AG08395 (cell line): Measurements from ENCODE around the gene RNF213.
A peak's percentile ranks its signal among the peaks of the same experiment; 100 is the strongest.
"Not testable (repeated sequence)": the region's sequence is repeated elsewhere in the genome, so short reads cannot be mapped to it uniquely, and the experiment has no call there.

ENCODE experiments used
- DNase-seq: peaks from one replicate; pipeline ENCODE4 v3.0.0; 2012; ENCODE audit warnings: mixed read lengths, low spot score

Gene RNF213

DNA sequence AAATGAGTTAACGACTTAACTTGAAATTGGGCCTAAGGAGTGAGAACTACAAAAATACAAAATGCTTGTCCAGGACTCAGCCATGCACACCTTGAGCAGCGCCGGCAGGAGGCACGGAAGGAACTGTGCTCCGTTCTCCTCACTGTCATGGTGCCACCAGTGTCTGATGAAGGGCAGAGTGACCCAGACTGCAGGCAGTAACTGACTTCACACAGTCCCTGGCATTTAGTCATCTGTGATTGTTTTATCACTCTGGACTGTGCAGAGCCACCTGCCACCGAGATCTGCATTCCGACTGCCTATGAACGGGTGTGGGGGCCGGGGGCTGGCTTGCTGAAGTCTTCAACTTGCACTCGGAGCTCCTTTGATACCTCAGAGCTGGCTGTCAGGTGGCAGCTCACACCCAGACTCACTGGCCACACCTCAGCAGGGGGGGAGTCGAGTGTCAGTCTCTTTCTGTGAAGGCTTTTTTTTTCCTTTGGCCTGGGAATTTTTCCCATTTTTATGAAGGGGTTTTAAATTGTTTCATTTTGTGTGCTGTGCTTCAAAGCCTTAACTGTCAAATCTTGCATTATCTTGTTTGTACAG, 134.1 kb downstream of the RNF213 start:
- no peak for DNase-seq

DNA sequence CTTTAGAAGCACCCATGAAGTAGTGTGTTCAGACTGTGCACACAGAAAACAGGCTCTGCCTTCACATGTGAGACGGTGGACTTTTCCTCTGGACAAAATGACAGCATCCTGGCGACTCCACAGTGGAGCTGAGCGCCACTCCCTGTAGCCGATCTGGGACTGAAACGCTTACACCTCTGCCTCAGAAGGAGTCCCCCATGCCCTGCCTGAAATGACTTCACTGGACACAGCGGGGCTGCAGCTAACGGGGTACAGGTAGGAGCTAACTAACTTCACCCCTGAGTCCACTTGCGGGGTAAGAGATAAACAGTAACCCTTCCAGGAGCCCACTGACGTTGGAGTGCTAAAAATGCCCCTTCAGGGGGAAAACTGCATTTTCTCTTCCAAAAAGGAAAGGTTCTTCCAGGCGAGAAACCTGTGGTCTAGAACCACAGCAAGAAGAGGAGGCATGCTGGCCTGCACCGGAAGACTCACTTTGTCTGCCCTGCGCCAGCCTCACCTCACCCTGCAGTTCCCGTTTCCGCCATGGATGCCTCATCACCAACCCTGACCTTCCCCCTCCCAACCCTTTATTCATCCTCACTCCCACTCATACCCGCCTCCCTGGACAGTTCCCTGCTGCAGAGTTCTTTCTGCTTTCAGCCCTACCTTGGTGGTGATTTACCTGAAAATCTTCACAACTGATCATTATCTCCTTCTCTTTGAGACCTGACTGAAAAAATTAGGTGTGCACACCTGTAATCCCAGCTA, 134.9 kb downstream of the RNF213 start:
- no peak for DNase-seq

DNA sequence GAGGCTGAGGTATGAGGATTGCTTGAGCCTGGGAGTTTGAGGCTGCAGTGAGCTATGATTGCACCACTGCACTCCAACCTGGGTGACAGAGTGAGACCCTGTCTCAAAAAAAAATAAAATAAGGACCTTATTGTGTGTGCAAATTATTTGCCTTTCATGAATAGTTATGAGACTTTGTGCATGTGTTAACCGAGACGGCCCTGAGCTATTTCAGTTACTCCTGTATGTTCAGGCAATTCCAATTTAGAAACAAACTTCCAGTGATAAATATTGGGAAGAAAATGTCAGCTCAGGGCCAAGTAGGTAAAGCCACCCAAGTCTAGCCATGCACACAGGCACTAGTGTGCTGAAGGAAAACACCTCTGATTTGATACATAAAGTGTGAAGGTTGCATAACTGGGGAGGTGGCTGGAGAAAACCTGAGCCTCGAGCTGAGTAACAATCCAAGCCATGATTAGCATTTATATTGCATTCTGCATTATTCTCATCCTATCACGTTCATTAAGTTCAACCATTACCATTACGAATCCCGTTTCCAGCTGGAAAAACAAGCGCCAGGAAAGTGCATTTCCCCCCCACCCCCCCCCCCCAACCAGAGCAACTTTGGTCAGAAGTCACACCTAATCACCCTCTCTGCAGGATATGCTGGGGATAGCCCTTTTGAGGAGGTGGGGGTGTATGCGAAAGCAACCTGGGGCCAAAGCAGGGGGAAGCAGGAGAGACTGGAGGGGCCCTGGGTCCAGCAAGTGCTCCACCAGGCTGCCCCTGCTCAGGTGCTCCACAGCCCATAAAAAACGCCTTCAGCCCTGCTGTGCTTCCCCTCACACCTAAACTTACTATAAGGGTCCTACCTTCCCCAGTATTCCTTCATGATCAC, 135.7 kb downstream of the RNF213 start:
- DNase-seq = no peak

DNA sequence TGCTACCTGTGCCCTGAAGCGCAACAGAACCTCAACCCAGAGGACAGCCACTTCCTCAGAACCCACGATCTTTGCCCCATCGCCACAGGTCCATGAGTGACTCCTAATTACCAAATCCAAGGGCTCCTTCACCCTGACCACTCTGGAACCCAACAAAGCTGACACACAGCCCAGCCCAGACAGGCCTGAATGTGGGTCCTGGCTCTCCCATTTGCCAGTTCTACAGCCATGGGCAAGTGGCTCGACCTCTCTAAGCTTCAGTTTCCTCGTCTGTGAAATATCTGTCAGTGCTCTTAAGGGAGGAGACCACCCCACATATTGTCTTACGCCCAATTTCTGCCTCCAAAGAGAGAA, 136.4 kb downstream of the RNF213 start:
- DNase-seq = no peak

DNA sequence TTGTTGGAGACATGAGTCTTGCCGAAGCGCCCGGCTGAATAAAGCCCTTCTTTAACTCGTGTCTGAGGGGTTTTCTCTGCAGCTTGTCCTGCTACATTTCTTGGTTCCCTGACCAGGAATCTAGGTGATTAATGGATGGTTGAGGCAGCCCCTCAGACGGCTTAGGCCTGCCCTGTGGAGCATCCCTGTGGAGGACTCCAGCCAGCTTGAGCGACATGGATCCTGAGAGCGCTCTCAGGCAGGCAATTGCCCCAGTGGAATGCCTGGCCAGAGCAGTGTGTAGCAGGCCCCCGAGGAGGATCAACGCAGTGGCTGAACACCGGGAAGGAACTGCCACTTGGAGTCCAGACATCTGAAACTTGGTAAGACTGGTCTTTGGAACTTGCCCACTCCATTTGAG, 137.0 kb downstream of the RNF213 start:
- no peak for DNase-seq

DNA sequence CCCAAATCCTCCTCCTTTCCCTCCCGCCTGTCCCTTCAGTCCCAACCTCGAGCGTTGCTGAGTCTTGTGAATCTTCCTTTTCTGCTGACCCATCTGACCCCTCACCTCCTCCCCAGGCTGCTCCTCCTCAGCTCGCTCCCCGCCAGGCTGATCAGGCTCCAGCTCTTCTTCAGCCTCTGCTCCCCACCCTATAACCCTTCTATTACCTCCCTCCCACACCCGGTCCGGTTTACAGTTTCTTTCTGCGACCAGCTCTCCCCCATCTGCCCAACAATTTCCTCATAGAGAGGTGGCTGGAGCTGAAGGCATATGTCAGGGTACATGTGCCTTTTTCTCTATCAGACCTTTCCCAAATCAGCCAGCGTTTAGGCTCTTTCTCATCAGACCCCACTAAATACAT, 140.4 kb downstream of the RNF213 start:
- not testable (repeated sequence) for DNase-seq

DNA sequence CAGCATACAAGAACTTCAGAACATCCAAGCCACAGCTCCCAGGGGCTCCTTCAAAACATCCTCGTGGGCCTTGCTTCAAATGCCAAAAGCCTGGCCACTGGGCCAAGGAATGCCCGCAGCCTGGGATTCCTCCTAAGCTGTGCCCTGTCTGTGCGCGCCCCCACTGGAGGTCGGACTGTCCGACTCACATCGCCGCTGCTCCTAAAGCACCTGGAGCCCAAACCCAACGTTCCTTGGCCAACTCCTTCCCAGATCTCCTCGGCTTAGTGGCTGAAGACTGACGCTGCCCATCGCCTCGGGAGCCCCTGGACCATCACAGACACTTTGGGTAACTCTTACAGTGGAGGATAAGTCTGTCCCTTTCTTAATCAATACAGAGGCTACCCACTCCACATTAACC, 141.4 kb downstream of the RNF213 start:
- not testable (repeated sequence) for DNase-seq

DNA sequence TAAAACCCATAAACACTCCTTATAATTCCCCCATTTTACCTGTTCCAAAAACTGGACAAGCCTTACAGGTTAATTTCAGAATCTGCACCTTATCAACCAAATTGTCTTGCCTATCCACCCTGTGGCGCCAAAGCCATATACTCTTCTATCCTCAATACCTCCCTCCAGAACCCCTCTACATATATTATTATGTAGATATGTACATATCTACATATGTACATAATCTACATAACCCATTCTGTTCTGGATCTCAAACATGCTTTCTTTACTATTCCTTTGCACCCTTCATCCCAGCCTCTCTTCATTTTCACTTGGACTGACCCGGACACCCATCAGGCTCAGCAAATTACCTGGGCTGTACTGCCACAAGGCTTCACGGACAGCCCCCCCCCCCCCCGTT, 142.3 kb downstream of the RNF213 start:
- DNase-seq = no peak

DNA sequence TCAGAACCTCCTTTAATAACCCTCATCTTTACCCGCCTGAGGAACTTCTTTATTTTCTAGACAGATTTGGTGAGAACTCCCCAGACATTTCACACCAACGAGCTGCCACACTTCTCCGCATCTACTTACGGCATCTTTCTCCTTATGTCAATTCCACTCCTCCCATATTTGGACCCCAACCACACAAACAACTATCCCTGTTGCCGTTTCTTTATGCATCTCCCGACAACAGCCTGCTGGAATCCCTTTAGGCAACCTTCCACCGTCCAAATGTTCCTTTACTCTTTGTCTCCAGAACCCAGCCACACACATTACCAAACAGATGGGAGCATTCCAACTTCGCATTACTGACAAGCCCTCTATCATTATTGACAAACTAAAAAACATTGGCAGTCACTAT, 145.5 kb downstream of the RNF213 start:
- DNase-seq = no peak

DNA sequence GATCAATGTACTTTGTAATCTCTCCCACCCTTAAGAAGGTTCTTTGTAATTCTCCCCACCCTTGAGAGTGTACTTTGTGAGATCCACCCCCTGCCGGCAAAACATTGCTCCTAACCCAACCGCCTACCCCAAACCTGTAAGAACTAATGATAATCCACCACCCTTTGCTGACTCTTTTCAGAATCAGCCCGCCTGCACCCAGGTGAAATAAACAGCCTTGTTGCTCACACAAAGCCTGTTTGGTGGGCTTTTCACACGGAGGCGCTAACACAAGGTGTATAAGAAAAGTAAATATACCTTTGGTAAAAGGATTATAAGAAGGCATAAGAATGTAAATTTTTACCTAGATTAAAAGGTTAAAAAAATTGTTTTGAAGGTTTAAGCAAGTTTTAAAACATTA, 147.3 kb downstream of the RNF213 start:
- DNase-seq = not testable (repeated sequence)

DNA sequence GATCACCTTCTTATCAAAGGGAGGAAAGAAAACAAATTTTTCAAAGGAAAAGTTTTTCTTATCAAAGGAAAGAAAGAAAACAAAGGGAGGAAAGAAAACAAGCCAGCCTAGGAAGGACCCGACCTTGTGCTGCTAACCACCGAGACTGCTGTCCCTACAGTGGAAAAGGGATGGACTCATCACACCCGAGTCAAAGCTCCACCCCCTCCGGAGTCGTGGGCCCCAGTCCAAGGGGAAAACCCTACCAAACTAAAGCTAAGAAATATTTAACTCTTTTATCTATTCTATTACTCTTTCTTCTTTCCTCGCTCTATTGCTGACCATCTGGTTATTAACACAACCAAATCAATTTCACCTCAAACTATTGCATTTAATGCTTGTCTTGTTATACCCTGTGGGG, 148.2 kb downstream of the RNF213 start:
- DNase-seq = no peak

DNA sequence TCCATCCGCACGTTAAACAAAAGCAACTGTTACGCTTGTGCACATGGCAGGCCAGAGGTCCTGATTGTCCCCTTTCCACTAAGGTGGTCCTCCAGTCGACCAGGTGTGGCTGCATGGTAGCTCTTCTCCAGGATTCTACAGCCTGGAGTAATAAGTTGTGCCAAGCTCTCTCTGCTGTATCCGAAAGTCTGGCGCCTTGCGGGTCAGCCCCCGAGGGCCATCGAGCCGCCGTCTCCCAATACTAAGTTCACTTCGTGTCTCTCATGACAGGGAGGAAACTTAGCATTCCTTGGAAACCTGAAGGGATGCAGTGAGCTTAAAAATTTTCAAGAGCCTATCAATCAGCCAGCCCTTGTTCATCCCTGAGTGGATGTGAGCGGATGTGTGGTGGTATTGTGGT, 149.0 kb downstream of the RNF213 start:
- no peak for DNase-seq

DNA sequence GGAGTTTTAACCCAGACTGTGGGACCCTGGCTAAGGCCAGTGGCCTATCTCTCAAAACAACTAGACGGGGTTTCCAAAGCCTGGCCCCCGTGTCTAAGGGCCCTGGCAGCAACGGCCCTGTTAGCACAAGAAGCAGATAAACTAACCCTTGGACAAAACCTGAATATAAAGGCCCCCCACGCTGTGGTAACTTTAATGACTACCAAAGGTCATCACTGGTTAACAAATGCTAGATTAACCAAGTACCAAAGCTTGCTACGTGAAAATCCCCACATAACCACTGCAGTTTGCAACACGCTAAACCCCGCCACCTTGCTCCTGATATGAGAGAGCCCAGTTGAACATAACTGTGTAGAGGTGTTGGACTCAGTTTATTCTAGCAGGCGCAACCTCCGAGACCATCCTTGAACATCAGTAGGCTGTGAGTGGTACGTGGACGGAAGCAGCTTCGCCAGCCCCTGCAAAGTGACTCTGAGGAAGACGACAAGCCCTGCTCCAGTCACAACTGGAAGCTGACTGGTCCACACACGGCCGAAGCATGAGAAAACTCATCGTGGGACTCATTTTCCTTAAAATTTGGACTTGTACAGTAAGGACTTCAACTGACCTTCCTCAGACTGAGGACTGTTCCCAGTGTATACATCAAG, 149.9 kb downstream of the RNF213 start:
- DNase-seq = not testable (repeated sequence)

DNA sequence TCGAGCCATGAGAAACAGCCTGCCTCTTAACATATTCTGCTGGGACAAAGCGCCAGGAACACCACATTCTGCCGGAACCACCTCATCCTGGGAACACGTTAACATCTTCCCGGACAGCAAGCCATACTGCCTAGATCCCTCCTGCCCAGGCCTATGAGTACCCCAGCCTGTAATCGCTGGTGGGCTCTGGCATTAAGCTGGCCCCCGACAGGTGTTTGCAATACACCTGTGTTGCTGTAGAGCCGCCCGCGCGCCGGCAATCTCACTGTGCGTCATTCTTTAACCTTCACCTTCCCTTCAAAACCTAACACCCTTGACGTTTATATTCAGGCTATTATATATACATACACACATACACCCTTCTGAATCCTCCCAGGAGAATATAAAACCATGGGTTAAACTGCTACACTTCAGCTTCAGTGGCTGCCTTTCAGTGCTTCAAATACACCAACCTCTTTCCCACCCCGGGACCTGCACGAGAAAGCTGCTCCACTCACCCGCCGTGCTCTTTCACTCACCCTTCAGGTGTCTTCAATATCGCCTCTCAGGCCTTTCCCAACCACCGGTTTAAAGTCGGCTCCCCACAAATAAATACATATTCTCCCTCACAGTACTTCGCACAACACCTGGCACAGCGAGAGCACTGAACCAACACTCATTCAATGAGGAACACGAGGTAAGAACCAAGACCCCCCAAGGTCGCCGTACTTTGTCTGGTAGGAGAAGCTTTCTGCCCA, 153.3 kb downstream of the RNF213 start:
- no peak for DNase-seq

DNA sequence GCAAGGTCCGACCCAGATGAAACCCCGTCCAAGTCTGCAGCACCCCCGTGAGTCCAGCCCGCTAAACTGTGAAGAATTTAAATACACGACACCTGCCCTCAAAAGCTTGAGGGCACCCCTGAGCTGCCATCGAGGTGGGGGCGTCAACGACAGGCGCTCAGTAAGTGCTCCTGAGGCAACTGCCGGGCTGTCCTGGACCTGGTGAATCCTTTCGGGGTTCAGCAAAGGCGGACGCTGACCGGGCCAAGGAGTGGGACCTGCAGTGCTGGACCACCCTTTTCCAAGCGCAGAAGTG, 153.8 kb downstream of the RNF213 start:
- no peak for DNase-seq

DNA sequence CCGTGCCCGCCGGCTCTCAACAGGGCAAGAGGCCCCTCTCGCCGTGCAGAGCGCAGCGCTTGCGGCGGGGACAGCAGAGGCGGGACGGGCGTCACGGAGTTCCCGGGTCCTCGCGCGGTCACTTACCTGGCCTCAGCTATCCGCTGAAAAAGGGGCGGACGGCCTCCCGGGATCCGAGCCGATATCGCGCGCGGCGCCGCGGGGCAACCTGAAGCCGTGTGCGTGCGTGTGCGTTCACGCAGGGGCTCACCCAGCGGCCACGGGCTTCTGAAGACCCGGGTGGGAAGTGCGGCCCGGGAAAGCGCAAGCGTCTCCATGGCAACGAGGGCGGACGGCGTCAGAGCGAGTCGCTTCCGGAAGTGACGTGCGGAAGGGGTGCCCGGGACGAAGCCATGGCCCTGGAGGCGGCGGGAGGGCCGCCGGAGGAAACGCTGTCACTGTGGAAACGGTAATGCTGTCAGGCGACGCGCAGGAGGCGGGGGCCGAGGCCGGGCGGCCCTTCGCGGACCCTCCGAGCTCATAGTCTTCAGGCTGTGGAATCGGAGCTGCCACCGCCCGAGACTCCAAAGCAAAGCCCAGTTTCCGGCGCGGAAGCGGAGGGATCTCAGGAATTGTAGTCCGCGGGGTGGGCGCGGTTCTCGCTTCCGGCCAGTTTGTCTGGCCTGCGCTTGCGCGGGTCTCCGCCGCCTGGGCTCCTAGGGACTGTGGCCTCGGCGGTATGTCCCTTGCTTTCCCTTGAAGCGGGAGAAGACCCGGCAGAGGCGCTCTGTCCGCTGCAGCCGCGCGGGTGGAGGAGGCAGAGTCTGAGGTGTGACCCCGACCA, 154.4 kb downstream of the RNF213 start, which contains the start of gene ENDOV:
Gene ENDOV, plus strand, starts transcription at position 365 of the 823 bp plus-strand sequence. Its CDS starts 28 bp downstream, at position 393.
- DNase-seq = peak; percentile 99

DNA sequence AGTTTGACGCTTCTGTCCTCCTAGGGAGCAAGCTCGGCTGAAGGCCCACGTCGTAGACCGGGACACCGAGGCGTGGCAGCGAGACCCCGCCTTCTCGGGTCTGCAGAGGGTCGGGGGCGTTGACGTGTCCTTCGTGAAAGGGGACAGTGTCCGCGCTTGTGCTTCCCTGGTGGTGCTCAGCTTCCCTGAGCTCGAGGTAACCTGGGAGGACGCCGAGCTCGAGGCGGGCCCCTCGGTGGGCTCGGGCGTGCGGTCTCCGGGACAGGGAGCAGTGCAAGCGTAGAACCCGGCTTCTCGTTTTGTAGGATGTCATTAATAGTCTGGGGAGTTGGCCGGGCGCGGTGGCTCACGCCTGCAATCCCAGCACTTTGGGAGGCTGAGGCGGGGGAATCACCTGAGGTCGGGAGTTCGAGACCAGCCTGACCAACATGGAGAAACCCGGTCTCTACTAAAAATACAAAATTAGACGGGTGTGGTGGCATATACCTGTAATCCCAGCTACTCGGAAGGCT, 155.0 kb downstream of the RNF213 start:
- no peak for DNase-seq

DNA sequence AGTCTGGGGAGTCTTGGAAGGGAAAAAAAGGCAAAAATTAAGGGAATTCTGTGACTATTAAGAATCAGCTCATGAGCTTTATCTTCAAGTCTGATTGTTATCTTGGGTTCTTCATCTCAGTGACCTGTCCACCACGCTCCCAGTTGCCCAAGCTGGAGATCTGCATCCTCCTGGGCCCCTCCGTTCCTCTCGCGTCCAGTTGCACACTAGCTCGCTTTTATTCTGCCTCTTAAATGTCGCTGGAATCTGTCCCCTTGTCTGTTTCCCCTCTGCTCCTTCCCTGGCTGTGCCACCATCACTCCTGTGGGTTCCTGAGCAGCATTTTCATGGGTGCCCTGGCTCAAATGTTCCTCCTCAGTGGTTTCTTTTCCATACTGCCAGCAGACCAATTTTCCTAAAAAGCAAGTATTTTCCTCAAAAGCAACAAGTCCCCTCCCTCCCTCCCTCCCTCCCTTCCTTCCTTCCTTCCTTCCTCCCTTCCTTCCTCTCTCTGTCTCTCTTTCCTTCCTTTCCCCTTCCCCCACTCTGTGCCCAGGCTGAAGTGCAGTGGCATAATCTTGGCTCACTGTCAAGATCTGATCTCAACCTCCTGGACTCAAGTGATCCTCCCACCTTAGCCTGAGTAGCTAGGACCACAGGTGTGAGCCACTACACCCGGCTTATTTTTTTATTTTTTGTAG, 155.7 kb downstream of the RNF213 start:
- DNase-seq = no peak

DNA sequence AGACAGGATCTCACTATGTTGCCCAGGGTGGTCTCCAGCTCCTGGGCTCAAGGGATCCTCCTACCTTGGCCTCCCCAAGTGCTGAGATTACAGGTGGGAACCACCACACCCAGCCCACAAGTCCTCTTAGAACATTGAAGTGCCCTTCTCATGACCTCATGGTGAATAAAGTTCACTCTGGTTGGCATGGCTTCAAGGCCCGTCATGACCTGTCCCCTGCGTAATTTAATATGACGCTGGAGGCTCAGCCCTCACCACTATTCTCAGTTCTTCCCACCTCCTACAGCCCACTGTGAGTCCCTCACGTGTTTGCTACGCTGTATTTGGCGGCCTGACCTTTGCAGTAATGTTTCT, 156.3 kb downstream of the RNF213 start:
- no peak for DNase-seq

DNA sequence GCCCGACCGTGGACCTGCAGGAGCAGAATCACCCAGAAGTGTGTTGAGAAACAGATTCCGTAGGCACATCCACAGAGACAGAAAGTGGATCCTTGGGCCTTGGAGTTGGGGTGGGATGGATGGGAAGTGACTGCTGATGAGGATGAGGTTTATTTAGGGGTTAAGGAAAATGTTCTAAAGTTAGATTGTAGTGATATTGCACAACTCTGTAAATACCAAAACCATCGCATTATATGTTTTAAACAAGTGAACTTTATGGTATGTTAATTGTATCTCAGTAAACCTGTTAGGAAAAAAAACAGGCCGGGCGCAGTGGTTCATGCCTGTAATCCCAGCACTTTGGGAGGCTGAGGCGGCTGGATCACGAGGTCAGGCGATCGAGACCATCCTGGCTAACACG, 157.9 kb downstream of the RNF213 start:
- no peak for DNase-seq
